Activated gamma-delta T cell (primary cell): ENCODE results near the gene RPF1.
"Not testable (repeated sequence)": the region's sequence is repeated elsewhere in the genome, so short reads cannot be mapped to it uniquely, and the experiment has no call there.

Source experiments
- DNase-seq: peaks from one replicate; lab custom pipeline; 2025; lab: John Stamatoyannopoulos, UW
- total RNA-seq, 2 donors: gene quantifications; one replicate each; lab custom pipeline; 2026; lab: John Stamatoyannopoulos, UW

Gene RPF1, protein sequence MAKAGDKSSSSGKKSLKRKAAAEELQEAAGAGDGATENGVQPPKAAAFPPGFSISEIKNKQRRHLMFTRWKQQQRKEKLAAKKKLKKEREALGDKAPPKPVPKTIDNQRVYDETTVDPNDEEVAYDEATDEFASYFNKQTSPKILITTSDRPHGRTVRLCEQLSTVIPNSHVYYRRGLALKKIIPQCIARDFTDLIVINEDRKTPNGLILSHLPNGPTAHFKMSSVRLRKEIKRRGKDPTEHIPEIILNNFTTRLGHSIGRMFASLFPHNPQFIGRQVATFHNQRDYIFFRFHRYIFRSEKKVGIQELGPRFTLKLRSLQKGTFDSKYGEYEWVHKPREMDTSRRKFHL
- 67.0 to 82.8 reads per million in 2 donors for total RNA-seq

- peak; percentile 75 for DNase-seq
These were observed at the start of gene RPF1 for GRCh38 chr1:84478876-84479868. TSS of gene RPF1 (plus strand) at chr1:84479266. CDS start at chr1:84479282, 16 bp downstream.

- no peak for DNase-seq
These were observed 48.5 kb upstream of the RPF1 start for GRCh38 chr1:84430546-84430945.

DNA sequence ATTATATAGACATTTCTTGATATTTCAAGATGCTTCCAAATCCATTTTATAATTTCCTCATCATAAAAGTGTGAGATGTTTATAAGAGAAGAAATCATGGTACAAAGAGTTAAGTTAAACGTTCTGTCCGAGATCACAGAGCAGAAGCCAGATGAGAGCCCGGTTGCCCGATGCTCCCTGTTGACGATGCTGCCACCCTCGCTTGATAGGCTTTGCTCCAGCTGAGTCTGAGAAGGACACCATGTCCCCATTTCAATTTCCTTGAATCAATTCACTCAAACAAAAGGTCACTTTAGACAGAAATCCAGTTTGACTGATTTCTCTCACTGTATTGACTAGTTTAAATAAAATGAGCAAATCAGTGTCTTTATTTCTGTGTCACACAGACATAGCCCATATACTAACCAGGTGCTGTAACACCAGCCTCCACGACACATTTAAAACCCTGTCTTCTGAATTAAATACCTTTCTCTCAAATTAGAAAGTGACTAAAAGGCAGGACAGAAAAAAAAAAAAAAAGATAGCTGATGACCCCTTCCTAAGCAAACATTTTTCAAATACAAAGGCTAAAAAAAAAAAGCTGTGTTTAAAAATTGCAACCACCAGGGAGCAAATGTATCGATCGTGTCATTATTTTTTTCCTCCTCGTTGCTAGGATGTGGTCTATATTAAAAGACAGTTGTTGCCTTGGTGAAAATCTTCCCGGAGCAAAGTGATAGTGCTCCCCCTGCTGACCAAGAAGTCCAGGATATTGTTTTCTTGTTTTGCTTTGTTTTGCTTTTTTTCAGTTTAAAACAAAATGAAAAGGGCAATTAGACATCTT lies 45.6 kb upstream of the RPF1 start:
- DNase-seq = no peak

- no peak for DNase-seq
These were observed 44.8 kb upstream of the RPF1 start for GRCh38 chr1:84434081-84434769.

GRCh38 chr1:84434801-84435549 lies 44.1 kb upstream of the RPF1 start:
- no peak for DNase-seq

GRCh38 chr1:84436876-84437655 lies 42.0 kb upstream of the RPF1 start:
- DNase-seq = no peak

DNA sequence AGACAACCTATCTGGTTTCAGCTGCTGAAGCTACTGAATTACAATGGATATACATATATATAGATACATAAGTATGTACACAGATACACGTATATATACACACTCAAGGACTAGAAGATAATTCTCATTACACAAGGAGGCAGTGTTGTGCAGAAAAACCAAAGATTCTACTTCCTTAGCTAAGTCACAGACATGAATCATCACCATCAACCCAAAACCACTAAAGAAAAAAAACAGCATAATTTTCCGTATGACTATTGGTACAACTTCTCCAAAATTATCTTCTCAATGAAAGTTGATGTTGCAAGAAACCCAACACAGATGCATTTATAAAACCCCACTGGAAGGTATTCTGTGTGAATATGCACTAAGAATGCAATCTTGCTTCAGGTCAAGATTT lies 36.8 kb upstream of the RPF1 start:
- no peak for DNase-seq

DNA sequence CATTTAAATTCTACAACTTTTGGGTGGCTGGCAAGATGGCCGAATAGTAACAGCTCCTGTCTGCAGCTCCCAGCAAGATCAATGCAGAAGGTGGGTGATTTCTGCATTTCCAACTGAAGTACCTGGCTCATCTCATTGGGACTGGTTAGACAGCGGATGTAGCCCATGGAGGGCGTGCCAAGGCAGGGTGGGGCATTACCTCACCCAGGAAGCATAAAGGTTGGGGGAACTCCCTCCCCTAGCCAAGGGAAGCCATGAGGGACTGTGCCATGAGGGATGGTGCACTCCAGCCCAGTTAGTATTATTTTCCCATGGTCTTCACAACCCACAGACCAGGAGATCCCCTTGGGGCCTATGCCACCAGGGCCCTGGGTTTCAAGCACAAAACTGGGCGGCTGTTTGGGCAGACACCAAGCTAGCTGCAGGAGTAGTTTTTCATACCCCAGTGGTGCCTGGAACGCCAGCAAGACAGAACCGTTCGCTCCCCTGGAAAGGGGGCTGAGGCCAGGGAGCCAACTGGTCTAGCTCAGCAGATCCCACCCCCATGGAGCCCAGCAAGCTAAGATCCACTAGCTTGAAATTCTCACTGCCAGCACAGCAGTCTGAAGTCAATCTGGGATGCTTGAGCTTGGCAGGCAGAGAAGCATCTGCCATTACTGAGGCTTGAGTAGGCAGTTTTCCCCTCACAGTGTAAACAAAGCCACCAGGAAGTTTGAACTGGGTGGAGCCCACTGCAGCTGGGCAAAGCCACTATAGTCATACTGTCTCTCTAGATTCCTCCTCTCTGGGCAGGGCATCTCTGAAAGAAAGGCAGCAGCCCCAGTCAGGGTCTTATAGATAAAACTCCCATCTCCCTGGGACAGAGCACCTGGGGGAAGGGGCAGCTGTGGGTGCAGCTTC lies 36.1 kb upstream of the RPF1 start:
- DNase-seq = not testable (repeated sequence)

DNA sequence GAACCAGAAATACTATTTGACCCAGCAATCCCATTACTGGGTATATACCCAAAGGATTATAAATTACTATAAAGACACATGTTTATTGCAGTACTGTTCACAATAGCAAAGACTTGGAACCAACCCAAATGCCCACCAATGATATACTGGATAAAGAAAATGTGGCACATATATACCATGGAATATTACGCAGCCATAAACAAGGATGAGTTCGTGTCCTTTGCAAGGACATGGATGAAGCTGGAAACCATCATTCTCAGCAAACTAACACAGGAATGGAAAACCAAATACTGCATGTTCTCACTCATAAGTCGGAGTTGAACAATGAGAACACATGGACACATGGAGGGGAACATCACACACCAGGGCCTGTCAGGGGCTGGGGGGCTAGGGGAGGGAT lies 30.4 kb upstream of the RPF1 start:
- not testable (repeated sequence) for DNase-seq

GRCh38 chr1:84450910-84451309 lies 28.2 kb upstream of the RPF1 start:
- DNase-seq = no peak

DNA sequence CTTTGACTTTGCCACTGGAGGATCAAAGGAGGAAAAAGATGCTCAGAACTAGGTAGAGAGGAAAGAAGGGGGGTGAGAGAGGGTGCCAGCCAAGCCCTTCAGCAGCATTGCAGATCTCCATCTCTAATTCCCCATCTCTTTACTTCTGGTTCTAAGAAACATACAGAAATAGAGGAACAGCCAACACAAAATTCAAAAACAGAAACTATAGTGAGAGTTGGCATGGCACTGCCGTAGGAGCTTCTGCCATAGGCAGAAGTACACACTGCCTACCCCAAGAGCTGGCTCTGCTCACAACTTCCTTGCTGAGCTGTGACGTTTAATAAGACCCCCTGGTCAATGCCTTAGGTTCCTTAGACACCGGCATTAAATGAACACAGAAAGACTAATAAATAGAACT lies 26.6 kb upstream of the RPF1 start:
- DNase-seq = no peak

GRCh38 chr1:84462118-84462517 lies 16.9 kb upstream of the RPF1 start:
- DNase-seq = no peak

DNA sequence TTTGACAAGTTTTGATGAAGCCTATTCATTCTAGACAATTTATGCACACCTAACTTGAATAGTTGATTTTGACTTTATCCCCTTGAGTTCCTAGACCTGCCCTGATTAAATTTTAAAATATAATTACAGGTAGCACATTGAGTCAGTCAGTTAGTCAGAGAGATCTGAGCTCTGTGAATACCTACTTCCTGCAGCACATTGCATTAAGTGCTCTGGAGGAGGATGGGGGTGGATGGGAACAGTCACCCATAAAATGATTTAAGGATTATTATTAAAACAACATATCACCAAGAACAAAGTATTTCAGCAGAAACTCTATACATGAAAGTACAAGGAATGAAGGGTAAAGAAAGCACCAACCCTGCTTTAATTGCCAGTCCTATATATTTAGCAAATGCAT lies 11.8 kb upstream of the RPF1 start:
- no peak for DNase-seq

GRCh38 chr1:84476225-84476624 lies 2.8 kb upstream of the RPF1 start:
- DNase-seq = no peak

GRCh38 chr1:84479998-84480397 lies 932 bp downstream of the RPF1 start:
- no peak for DNase-seq

- DNase-seq = no peak
These were observed 1.6 kb downstream of the RPF1 start for GRCh38 chr1:84480650-84481049.

- no peak for DNase-seq
These were observed 2.3 kb downstream of the RPF1 start for GRCh38 chr1:84481317-84481716.

GRCh38 chr1:84488107-84488506 lies 9.0 kb downstream of the RPF1 start:
- DNase-seq = no peak

DNA sequence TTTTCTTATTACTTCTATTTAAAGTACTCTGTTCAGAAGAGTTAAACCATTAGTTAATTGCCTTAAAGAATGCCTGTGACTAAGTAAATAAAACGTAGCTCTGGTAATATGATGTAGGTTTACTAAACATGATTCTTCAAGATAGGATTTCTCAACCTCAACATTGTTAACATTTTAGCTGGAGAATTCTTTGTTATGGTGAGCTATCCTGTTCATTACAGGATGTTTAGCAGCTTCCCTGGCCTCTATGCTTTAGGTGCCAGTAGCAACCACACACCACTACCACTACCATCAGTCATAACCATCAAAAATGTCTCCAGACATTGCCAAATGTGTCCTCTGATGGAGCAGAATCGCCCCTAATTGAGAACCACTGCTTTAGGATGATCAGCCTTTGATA lies 10.7 kb downstream of the RPF1 start:
- DNase-seq = no peak
